ENCODE results near the gene TAF5.
"Not testable (repeated sequence)": the region's sequence is repeated elsewhere in the genome, so short reads cannot be mapped to it uniquely, and the experiment has no call there.

TAF5 gene

DNA sequence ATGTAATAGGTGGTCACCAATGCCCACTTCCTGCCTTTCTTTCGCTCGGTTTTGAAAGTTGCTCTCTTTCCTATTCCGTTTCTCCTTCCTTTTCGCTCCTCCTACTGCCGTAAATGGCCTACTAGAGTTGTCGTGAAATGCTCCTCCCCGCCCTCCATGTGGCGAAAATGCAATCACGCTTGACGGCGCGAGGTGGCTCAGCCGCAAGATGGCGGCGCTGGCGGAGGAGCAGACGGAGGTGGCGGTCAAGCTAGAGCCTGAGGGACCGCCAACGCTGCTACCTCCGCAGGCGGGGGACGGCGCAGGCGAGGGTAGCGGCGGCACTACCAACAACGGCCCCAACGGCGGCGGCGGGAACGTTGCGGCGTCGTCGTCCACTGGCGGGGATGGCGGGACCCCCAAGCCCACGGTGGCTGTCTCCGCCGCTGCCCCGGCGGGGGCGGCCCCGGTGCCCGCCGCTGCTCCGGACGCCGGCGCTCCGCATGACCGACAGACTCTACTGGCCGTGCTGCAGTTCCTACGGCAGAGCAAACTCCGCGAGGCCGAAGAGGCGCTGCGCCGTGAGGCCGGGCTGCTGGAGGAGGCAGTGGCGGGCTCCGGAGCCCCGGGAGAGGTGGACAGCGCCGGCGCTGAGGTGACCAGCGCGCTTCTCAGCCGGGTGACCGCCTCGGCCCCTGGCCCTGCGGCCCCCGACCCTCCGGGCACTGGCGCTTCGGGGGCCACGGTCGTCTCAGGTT lies at the start of gene TAF5:
Gene TAF5, plus strand, starts transcription at position 195 of the 737 bp plus-strand sequence. Its CDS starts 14 bp downstream, at position 209.
- peak; percentile 82 for DNase-seq (ENCODE audit: low read depth)

DNA sequence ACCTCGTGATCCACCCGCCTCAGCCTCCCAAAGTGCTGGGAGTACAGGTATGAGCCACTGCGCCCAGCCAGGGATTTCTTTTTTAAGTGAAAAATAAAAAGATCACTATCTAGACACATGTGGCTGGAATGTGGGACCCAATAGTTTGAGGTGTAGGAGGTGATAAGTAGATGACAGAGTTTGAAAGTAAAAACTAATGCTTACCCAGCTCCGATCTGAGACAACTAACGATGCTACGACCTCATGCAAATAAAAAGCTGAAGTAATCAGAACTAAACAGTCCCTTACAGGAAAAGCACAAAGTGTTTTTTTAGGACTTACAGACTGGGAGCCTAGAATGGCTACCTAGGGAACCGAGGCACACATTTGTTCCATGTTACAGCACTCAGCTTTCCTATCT lies 39.9 kb upstream of the TAF5 start:
- no peak for DNase-seq (ENCODE audit: low read depth)

DNA sequence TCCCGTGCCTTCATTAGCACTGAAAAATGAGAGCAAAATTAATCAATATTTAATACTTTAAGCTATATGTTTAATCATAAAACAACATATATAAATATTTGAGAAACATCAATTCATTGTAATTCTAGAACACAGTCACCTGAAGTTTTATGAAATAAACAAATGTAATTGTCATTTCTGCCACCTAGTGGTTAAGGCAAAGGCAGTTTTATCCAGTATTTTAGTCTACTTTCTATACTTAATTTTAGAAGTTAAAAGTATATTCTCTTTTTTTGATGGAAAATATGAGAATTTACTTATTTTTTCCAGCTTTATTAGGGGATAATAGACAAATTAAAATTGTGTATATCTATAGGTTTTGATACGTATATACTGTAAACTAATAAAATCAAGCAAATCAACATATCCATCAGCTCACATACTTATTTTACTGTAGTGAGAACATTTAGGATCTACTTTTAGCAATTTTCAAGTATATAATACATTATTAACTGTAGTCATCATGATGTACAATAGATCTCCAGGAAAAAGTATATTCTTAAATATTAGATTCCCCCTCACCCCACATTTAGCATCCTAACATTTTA lies 33.7 kb upstream of the TAF5 start:
- no peak for DNase-seq (ENCODE audit: low read depth)

DNA sequence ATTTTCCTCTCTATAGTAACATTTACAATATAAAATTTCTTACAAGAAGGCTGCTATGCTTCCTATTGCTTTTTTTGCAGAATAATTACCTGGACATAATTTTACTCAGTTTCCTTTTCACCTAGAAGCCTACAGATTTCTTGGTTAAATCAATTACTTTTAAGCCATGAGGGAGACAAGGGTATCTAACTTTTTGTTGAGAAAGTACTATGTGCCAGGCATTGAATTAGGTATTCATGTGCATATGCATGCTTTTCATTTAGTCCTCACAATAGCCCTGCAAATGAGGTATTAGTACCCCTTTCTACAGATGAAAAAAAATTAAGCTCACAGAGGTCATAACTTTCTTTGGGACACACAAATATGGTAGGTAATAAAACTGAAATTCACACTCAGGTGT lies 33.2 kb upstream of the TAF5 start:
- DNase-seq (ENCODE audit: low read depth), result no peak

DNA sequence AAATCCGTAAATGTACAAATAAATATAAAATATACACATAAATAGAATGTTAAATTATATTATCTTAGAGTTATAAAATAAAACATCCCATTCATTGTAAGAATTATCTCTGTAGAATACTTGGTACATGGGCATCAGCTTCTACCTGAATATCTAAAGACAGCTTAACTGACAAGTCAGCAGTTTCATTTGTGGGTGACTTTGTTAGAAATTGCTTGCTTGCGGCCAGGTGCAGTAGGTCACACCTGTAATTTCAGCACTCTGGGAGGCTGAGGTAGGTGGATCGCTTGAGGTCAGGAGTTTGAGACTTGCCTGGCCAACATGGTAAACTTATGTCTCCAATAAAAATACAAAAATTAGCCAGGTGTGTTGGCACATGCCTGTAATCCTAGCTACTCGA lies 31.4 kb upstream of the TAF5 start:
- DNase-seq (ENCODE audit: low read depth), result no peak

DNA sequence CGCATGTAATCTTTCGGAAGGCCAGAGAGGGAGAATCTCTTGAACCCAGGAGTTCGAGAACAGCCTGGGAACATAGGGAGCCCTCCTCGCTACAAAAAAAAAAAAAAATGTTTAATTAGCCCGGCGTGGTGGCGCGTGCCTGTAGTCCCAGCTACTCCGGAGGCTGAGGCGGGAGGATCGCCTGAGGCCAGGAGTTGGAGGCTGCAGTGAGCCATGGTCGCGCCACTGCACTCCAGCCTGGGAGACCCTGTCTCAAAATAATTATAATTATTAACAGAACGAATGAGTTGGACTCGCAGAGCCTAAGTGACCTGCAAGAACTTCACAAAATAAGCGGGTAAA lies 17.6 kb upstream of the TAF5 start:
- DNase-seq (ENCODE audit: low read depth), result no peak

DNA sequence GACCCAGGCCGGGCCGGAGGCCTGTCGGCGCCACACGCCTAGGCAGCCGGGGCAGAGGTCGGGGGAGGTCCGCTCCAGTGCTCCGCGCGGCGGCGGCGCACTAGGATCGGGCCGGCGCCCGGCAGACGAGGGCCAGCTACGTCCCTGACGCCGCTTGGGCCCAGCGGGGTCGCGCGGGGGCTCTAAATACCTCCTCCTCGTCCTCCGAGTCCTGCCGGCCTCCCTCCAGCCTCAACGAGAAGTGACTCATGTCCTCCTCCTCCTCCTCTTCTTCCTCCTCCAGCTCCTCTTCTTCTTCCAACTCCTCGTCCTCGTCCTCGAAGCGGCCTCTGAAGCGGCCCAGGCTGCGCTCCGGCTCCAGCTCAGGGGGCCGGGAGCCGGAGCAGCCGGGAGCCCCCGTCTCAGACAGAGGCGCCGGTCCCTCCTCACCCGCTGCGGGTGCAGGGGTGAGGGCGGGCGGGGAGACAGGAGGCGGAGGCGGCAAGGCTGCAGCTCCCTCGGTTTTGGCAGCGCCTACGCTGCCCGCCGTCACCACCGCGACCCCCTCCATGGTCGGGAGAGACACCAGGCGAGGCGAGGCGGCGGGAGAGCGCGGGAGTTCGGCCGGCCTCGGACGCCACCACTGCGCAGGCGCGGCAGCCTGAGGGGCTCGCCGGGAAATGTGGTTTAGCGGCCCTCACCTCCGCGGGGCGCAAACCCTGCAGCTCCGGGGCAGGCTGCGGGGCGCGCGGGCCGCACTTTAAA lies 17.1 kb upstream of the TAF5 start, which contains the start of gene PCGF6:
Gene PCGF6, minus strand, starts transcription at position 624 of the 744 bp plus-strand sequence. Its CDS starts 74 bp downstream, at position 550.
- DNase-seq (ENCODE audit: low read depth), result peak; percentile 61

DNA sequence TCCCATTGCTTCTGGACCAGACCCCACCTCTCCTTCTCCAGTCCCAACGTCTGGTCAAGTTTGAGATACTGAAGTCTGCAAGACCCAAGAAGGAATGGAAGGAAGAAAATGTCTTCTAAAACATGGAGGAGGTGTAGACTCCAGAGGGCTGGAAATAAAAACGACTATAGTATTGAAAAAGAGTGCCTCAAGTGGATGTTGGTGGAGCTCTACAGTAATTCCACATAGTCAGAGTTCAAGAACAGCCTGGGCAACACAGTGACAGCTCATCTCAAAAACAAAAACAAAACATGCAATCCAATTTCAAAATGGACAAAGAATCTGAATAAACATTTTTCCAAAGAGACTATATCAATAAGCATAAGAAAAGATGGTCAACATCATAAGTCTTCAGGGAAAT lies 14.5 kb upstream of the TAF5 start:
- no peak for DNase-seq (ENCODE audit: low read depth)

DNA sequence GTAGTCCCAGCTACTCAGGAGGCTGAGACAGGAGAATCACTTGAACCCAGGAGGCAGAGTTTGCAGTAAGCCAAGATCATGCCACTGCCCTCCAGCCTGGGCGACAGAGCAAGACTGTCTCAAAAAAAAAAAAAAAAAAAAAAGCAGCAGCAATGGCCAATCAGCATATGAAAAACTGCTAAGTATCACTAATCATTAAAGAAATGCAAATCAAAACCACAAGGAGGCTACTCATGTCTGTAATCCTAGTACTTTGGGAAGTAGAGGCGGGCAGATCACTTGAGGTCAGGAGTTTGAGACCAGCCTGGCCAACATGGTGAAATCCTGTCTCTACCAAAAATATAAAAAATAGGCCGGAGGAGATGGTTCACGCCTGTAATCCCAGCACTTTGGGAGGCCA lies 13.2 kb upstream of the TAF5 start:
- DNase-seq (ENCODE audit: low read depth), result not testable (repeated sequence)

DNA sequence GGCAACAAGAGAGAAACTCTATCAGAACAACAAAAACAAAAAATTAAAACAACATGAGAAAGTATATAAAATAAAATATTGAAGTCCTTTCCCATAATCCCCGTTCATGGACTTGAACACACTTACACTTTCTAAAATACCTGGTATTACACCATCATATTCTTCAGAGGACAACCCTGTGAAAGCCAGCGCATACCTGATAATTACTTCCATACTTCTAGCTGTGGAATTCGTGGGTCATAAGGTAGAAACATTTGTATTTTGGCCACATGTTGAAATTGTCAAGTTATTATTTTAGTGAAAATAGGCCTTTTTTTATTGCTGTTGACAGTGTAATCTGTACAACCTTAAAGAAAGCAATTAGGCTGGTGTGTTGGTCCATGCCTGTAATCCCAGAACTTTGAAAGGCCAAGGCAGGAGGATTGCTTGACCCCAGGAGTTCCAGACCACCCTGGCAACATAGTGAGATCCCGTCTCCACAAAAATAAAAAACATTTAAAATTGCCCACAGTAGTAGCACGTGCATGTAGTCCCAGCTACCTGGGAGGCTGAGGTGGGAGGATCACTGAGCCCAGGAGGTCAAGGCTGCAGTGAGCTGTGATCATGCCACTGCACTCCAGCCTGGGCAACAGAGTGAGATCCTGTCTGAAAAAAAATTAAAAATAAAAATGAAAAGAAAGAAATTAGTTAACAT lies 11.7 kb upstream of the TAF5 start:
- DNase-seq (ENCODE audit: low read depth), result no peak

DNA sequence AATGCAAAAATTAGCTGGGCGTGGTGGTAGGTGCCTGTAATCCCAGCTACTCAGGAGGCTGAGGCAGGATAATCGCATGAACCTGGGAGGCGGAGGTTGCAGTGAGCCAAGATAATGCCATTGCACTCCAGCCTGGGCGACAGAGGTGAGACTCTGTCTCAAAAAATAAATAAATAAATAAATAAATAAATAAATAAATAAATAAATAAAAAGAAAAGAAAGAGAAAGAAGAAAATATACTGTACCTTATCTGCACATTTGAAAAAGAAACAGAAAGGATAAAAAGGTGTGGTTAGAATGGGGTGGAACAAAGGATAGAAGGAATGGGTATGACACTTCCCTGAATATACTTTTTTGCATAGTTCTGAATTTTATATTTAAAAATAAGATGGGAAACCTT lies 8.3 kb upstream of the TAF5 start:
- not testable (repeated sequence) for DNase-seq (ENCODE audit: low read depth)

DNA sequence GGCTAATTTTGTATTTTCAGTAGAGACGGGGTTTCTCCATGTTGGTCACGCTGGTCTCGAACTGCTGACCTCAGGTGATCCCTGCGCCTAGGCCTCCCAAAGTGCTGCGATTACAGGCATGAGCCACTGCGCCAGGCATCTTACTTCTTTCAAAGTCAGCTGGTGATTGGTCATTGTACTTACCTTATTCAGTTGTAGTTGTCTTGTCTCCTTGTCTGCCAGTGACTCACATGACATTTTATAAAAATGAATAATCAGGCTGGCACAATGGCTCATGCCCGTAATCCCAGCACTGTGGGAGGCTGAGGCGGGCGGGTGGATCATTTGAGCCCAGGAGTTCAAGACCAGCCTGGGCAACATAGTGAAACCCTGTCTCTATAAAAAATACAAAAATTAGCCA lies 7.0 kb upstream of the TAF5 start:
- DNase-seq (ENCODE audit: low read depth), result not testable (repeated sequence)

DNA sequence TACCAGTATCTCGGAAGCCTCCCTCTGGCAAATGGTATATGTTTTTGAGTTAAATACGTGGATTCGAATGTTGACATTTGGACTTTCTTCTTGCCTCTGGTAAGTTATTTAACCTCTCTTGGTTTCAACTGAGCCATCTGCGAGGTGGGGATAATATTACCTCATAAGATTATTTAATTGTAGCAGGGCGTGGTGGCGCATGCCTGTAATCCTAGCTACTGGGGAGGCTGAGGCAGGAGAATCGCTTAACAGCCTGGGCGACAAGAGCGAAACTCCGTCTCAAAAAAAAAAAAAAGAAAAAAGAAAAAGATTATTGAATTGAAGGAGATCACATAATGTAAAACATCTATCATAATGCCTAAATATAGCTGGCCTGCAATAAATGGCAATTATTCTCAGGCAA lies 396 bp upstream of the TAF5 start:
- DNase-seq (ENCODE audit: low read depth), result no peak

DNA sequence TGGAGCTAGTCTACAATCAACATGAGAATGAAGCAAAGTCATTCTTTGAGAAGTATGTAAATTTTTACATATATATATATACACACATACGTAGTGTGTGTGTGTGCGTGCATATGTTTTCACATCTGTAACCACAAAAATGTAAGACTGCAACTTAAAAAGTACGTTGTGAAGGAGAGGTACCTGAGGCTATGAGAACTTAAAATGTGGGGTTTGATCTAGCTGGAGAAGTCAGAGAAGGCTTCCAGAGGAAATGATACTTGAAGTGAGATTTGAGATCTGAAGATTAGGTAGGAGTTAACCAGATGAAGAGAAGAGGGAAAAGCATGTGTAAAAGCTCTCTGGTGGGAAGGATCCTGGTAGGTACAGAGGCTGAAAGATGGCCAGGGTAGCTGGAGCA lies 5.8 kb downstream of the TAF5 start:
- no peak for DNase-seq (ENCODE audit: low read depth)

DNA sequence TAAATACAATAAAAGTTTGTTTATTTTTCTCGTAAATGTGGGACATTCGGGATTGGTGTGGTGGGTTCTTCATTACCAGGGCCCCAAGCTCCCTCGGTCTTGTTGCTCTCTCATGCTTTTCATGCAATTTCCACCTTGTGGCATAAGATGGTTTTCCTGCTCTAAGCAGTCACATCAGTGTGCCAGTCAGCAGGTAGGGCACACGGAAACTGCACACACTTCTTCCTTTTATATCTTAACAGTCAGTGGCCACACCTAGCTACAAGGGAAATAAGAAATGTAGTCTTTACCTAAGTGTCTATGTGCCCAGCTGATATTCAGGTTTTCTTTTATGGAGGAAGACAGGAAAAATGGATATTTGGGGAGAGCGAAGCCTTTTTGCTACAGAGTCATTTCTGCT lies 6.5 kb downstream of the TAF5 start:
- no peak for DNase-seq (ENCODE audit: low read depth)

DNA sequence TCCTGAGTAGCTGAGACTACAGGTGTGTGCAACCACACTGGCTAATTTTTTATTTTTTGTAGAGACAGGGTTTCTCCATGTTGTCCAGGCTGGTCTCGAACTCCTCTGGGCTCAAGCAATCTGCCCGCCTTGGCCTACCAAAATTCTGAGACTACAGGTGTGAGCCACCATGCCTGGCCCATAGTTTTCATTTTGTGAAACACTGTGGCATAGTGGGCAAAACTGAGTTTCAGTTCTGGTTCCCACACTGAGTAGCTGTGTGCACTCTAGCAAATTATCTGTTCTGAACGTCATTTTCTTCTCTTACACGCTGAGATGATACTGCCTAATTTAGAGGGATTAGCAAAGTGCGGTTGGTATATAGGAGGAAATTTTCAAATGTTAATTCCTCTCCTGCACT lies 15.0 kb downstream of the TAF5 start:
- no peak for DNase-seq (ENCODE audit: low read depth)

DNA sequence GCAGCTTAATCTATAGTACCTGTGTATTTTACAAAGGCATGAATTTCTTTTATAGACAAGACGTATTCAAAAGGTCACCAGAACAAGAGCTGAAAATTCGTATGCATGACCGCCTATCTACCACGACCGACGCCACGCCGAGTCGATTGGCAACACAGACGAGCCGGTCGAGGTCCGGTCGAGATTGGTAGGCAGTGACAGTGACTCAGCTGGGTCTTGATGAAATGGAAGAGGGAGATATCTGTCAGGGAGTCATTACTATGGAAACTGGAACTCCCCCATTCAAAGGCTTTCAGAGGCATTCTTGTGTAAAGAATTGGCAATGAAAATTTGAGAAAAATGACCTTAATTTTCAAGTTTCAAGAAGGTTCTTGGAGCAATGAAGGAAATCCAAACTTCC lies 26.4 kb downstream of the TAF5 start:
- DNase-seq (ENCODE audit: low read depth), result no peak

DNA sequence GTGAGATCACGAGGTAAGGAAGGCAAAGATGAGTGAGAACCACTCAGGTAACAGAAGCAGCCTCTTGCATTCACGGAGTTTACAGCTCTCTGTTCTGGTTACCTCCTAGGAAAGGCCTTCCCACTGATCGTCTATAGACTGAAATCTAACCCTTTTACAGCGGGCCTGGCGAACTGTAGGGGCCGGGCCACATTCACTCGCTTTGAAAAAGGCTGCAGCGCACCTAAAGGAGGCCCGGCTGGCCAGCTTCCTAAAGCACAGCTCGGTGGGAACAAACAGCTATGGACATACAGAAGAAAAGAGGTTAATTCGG lies 27.9 kb downstream of the TAF5 start:
- DNase-seq (ENCODE audit: low read depth), result no peak

DNA sequence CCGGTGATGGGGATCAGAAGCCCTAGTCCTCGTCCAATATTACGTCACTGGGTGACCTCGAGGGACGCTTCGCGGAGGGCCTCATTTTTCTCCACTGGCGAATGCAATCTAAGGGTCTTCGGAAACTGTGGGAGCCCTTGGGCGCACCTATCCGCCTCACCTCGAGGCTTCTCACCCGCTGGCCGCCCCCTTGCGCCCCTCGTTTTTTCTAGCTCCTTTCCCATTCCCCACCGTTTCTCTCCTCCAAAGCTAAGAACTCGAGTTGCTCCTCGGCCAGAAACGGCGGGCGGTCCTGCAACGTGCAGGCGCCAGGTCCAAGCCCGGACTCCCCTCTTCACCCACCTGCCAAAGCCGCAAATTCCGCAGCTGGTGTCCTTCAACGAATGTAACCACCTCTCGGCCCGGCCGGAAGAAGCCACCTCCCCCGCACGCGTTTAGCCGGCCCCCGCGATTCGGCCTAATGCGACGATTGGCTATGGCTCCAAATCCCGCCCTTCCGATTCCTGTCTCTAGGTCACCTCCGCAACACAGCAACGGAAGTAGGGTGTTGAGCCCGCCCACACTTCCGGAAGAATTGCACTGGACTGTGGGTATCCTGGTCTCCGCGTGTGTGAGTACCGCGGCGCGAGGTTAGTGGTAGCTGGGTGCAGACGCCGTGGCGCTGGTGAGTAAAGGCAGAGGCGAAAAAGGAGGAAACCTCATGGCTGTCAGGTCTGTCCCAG lies 28.5 kb downstream of the TAF5 start, which contains the start of the genes ATP5MK and PDCD11:
Gene ATP5MK, minus strand, starts transcription at position 409 of the 722 bp plus-strand sequence. CDS start 4,018 bp downstream, outside the sequence.
Gene PDCD11, plus strand, starts transcription at position 560 of the 722 bp plus-strand sequence. CDS start 1,801 bp downstream, outside the sequence.
- DNase-seq (ENCODE audit: low read depth), result peak; percentile 93

DNA sequence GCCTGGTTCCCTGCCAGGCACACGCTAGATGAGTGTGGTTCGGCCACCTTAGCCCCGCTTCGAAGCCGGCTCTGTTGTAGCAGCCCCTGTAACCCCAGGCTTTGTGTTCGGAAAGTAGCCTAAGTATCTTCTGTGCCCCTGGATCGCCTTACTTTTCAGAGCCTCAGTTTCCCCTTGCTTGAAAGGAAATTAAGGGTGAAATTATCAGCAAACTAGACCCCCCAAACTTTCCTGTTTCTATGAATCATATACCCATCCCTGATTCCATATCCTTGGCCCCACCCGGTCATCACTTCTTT lies 29.0 kb downstream of the TAF5 start:
- no peak for DNase-seq (ENCODE audit: low read depth)

DNA sequence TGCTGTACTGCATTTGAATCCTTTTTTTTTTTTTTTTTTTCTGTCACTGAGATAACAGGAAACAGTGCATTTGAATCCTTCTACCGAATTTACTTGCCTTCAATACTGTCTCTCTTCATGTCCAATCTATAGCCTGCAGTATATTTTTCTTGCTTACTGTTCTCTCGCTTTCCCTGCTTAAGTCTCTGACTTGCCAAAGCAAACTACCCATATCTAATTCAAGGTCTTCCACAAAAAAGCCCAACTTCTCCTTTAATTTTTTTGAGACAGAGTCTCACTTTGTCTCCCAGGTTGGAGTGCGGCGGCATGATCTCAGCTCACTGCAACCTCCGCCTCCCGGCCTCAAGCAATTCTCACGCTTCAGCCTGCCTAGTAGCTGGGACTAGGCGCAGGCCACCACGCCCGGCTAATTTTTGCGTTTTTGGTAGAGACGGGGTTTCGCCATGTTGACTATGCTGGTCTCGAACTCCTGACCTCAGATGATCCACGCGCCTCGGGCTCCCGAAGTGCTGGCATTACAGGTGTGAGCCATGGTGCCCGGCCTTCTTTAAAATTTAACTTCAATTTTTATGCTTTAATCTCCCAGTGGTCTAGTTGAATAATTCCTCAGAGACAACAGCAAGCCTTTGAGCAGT lies 29.5 kb downstream of the TAF5 start:
- no peak for DNase-seq (ENCODE audit: low read depth)

DNA sequence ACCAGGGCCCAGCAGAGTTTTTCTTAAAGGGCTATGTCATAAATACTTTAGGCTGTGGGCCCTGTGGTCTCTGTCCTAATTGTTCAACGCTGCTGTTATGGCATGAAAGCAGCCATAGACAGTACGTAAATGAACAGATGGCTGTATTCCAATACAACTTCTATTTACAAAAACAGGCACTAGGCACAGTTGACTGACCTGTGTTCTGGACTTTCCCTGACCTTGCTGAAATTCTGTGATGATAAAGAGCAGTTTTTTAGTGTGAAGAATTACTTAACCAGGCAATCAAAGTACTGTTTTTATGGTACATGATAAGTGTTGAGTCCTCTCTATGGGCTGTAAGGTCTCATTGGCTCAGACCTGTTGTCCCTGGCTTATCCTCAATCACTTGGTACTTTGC lies 45.8 kb downstream of the TAF5 start:
- DNase-seq (ENCODE audit: low read depth), result no peak
